T-helper 1 cell treated with Interleukin-12 subunit alpha and Interleukin-12 subunit beta and Interleukin-4 antibody, amounts not matched to agents 30 μg/mL and 1 μg/mL, for 36 hours (primary cell): ENCODE measurements around the gene GP1BA.
A peak's percentile ranks its signal among the peaks of the same experiment; 100 is the strongest.
"Not testable (repeated sequence)": the region's sequence is repeated elsewhere in the genome, so short reads cannot be mapped to it uniquely, and the experiment has no call there.

Experiments used
- H3K27ac Mint-ChIP-seq: one replicate; pipeline ENCODE4 v1.8.0; 2021; ENCODE audit warnings: mild to moderate bottlenecking, mixed read lengths
- H3K27me3 Mint-ChIP-seq: one replicate; pipeline ENCODE4 v1.8.0; 2021; ENCODE audit warnings: low read depth, mixed read lengths
- H3K36me3 Mint-ChIP-seq: one replicate; pipeline ENCODE4 v1.8.0; 2021; ENCODE audit warnings: low read depth, mixed read lengths
- H3K4me1 Mint-ChIP-seq: one replicate; pipeline ENCODE4 v1.8.0; 2021; ENCODE audit warnings: low read depth, mixed read lengths
- H3K4me3 Mint-ChIP-seq: one replicate; pipeline ENCODE4 v1.8.0; 2021; ENCODE audit warnings: mild to moderate bottlenecking, moderate library complexity, mixed read lengths
- H3K9me3 Mint-ChIP-seq: one replicate; pipeline ENCODE4 v1.8.0; 2021; ENCODE audit warnings: mixed read lengths

The GP1BA gene

GRCh38 chr17:4898351-4898750, 33.7 kb upstream of the GP1BA start:
- no peak overlapping the region for H3K27ac Mint-ChIP-seq
- peaks cover 6% of the 10 kb centered on the region for H3K27me3 Mint-ChIP-seq
- no peaks in the 10 kb centered on the region for H3K9me3 Mint-ChIP-seq
- H3K4me1 Mint-ChIP-seq = peaks cover 22% of the 10 kb centered on the region
- peak overlapping the region; percentile 63 for H3K4me3 Mint-ChIP-seq
- H3K36me3 Mint-ChIP-seq = peaks cover 7% of the 10 kb centered on the region

- peaks cover 6% of the 10 kb centered on the region for H3K27me3 Mint-ChIP-seq
- H3K4me1 Mint-ChIP-seq = peaks cover 26% of the 10 kb centered on the region
- H3K36me3 Mint-ChIP-seq = peaks cover 7% of the 10 kb centered on the region
- H3K9me3 Mint-ChIP-seq = no peaks in the 10 kb centered on the region
- H3K4me3 Mint-ChIP-seq = peak overlapping the region; percentile 63
- no peak overlapping the region for H3K27ac Mint-ChIP-seq
Observed at GRCh38 chr17:4898927-4899326, 33.1 kb upstream of the GP1BA start.

GRCh38 chr17:4899341-4900230, 32.5 kb upstream of the GP1BA start, which contains the start of gene C17orf107:
TSS of gene C17orf107 (plus strand) at chr17:4899536. CDS start at chr17:4899763, 227 bp downstream.
- Mint-ChIP-seq H3K27ac (peak within 1 kb of the TSS; percentile 78), H3K36me3 (peaks cover 7% of the 10 kb centered on the region), H3K27me3 (peaks cover 6% of the 10 kb centered on the region), H3K4me1 (peaks cover 26% of the 10 kb centered on the region), H3K9me3 (no peaks in the 10 kb centered on the region), H3K4me3 (peak within 1 kb of the TSS; percentile 87)

GRCh38 chr17:4900231-4901107, 31.6 kb upstream of the GP1BA start:
- Mint-ChIP-seq H3K27ac (peak overlapping the region; percentile 72), H3K27me3 (peaks cover 10% of the 10 kb centered on the region), H3K4me1 (peaks cover 26% of the 10 kb centered on the region)

GRCh38 chr17:4901108-4901647, 30.9 kb upstream of the GP1BA start:
- Mint-ChIP-seq H3K4me1 (peaks cover 26% of the 10 kb centered on the region), H3K36me3 (peaks cover 1% of the 10 kb centered on the region)

More at GRCh38 chr17:4900231-4901107, 31.6 kb upstream of the GP1BA start:
- peak overlapping the region; percentile 87 for H3K4me3 Mint-ChIP-seq
- no peaks in the 10 kb centered on the region for H3K9me3 Mint-ChIP-seq
- H3K36me3 Mint-ChIP-seq = peaks cover 6% of the 10 kb centered on the region

GRCh38 chr17:4901648-4902344, 30.3 kb upstream of the GP1BA start:
- peaks cover 26% of the 10 kb centered on the region for H3K4me1 Mint-ChIP-seq
- H3K4me3 Mint-ChIP-seq = no peak overlapping the region
- H3K27me3 Mint-ChIP-seq = peaks cover 10% of the 10 kb centered on the region
- no peak overlapping the region for H3K27ac Mint-ChIP-seq
- peaks cover 1% of the 10 kb centered on the region for H3K36me3 Mint-ChIP-seq
- H3K9me3 Mint-ChIP-seq = no peaks in the 10 kb centered on the region

More at GRCh38 chr17:4901108-4901647, 30.9 kb upstream of the GP1BA start:
- Mint-ChIP-seq H3K27ac (peak overlapping the region; percentile 72), H3K27me3 (peaks cover 10% of the 10 kb centered on the region), H3K4me3 (peak overlapping the region; percentile 59), H3K9me3 (no peaks in the 10 kb centered on the region)

GRCh38 chr17:4902540-4902939, 29.5 kb upstream of the GP1BA start:
- peaks cover 10% of the 10 kb centered on the region for H3K27me3 Mint-ChIP-seq
- no peaks in the 10 kb centered on the region for H3K9me3 Mint-ChIP-seq
- H3K4me1 Mint-ChIP-seq = peaks cover 26% of the 10 kb centered on the region
- H3K36me3 Mint-ChIP-seq = no peaks in the 10 kb centered on the region
- peak overlapping the region; percentile 43 for H3K27ac Mint-ChIP-seq
- peak overlapping the region; percentile 28 for H3K4me3 Mint-ChIP-seq

GRCh38 chr17:4903051-4903818, 28.8 kb upstream of the GP1BA start, which contains the start of gene CHRNE:
TSS of gene CHRNE (minus strand) at chr17:4903098. CDS start at chr17:4903063, 35 bp downstream.
- H3K4me1 Mint-ChIP-seq = peaks cover 26% of the 10 kb centered on the region
- no peaks in the 10 kb centered on the region for H3K36me3 Mint-ChIP-seq
- peak within 1 kb of the TSS; percentile 46 for H3K27ac Mint-ChIP-seq
- no peaks in the 10 kb centered on the region for H3K9me3 Mint-ChIP-seq
- H3K27me3 Mint-ChIP-seq = peaks cover 10% of the 10 kb centered on the region
- peak within 1 kb of the TSS; percentile 28 for H3K4me3 Mint-ChIP-seq

- not testable (repeated sequence) for H3K27ac Mint-ChIP-seq, H3K36me3 Mint-ChIP-seq, H3K9me3 Mint-ChIP-seq, H3K27me3 Mint-ChIP-seq, H3K4me3 Mint-ChIP-seq
- H3K4me1 Mint-ChIP-seq = peaks cover 17% of the 10 kb centered on the region
Observed at GRCh38 chr17:4906642-4907041, 25.4 kb upstream of the GP1BA start.

GRCh38 chr17:4908301-4908700, 23.8 kb upstream of the GP1BA start:
- Mint-ChIP-seq H3K4me3 (no peak overlapping the region), H3K9me3 (no peaks in the 10 kb centered on the region), H3K4me1 (peaks cover 6% of the 10 kb centered on the region), H3K27ac (no peak overlapping the region), H3K36me3 (no peaks in the 10 kb centered on the region), H3K27me3 (peaks cover 12% of the 10 kb centered on the region)

- Mint-ChIP-seq H3K4me1 (peaks cover 2% of the 10 kb centered on the region), H3K27me3 (peaks cover 12% of the 10 kb centered on the region), H3K27ac (no peak overlapping the region), H3K4me3 (no peak overlapping the region), H3K9me3 (no peaks in the 10 kb centered on the region), H3K36me3 (no peaks in the 10 kb centered on the region)
Observed at GRCh38 chr17:4908711-4909496, 23.2 kb upstream of the GP1BA start.

GRCh38 chr17:4913994-4914393, 18.1 kb upstream of the GP1BA start:
- peaks cover 2% of the 10 kb centered on the region for H3K4me1 Mint-ChIP-seq
- H3K36me3 Mint-ChIP-seq = no peaks in the 10 kb centered on the region
- H3K4me3 Mint-ChIP-seq = no peak overlapping the region
- no peaks in the 10 kb centered on the region for H3K9me3 Mint-ChIP-seq
- no peak overlapping the region for H3K27ac Mint-ChIP-seq
- H3K27me3 Mint-ChIP-seq = peaks cover 8% of the 10 kb centered on the region

GRCh38 chr17:4914551-4914950, 17.5 kb upstream of the GP1BA start:
- not testable (repeated sequence) for H3K4me1 Mint-ChIP-seq, H3K27me3 Mint-ChIP-seq, H3K36me3 Mint-ChIP-seq, H3K27ac Mint-ChIP-seq, H3K9me3 Mint-ChIP-seq, H3K4me3 Mint-ChIP-seq
